Muscle of arm (tissue), 12 donors: ENCODE measurements around the gene IQCN. TPM values are rescaled to one million over a fixed set of nuclear protein-coding genes. Genes with fewer than 3 reads are reported as not detected.

Source experiments
- DNase-seq: peaks from one replicate; pipeline ENCODE4 v3.0.0-alpha.2; 2013
- polyA plus RNA-seq, 12 donors: library from polyadenylated mRNA; unstranded; fragments of 120-200 nt; gene quantifications; one replicate each; pipeline ENCODE4 v1.2.1, GENCODE V29; 2013; ENCODE audit not compliant: insufficient read length in 12 of 12

Gene IQCN
- polyA plus RNA-seq, 12 donors = 1.9 to 17.4 (median 3.3) TPM; not detected in 1

- DNase-seq = no peak
Observed at GRCh38 chr19:18270326-18270725, 3.9 kb downstream of the IQCN start.

- no peak for DNase-seq
Observed at GRCh38 chr19:18269070-18269723, 5.1 kb downstream of the IQCN start.

GRCh38 chr19:18266771-18267686 is 7.2 kb downstream of the IQCN start:
- no peak for DNase-seq

- no peak for DNase-seq
Observed at GRCh38 chr19:18265582-18265981, 8.7 kb downstream of the IQCN start.

GRCh38 chr19:18264971-18265540 is 9.2 kb downstream of the IQCN start:
- DNase-seq = no peak

GRCh38 chr19:18264137-18264854 is 10.0 kb downstream of the IQCN start:
- no peak for DNase-seq

GRCh38 chr19:18263324-18264136 is 10.7 kb downstream of the IQCN start:
- no peak for DNase-seq

GRCh38 chr19:18262917-18263316 is 11.3 kb downstream of the IQCN start:
- no peak for DNase-seq

GRCh38 chr19:18262144-18262543 is 12.1 kb downstream of the IQCN start:
- no peak for DNase-seq

GRCh38 chr19:18261474-18261873 is 12.8 kb downstream of the IQCN start:
- DNase-seq = no peak

- no peak for DNase-seq
Observed at GRCh38 chr19:18259893-18260292, 14.4 kb downstream of the IQCN start.

GRCh38 chr19:18257503-18258470 is 16.5 kb downstream of the IQCN start:
- no peak for DNase-seq

GRCh38 chr19:18254546-18255503 is 19.4 kb downstream of the IQCN start:
- no peak for DNase-seq

- DNase-seq = no peak
Observed at GRCh38 chr19:18253716-18254115, 20.5 kb downstream of the IQCN start.

GRCh38 chr19:18253130-18253529 is 21.1 kb downstream of the IQCN start:
- no peak for DNase-seq

GRCh38 chr19:18252370-18252717 is 21.9 kb downstream of the IQCN start:
- no peak for DNase-seq

GRCh38 chr19:18251587-18252369 is 22.5 kb downstream of the IQCN start:
- DNase-seq = peak; percentile 76

GRCh38 chr19:18249834-18250233 is 24.4 kb downstream of the IQCN start:
- DNase-seq = no peak
